HG02840 (cell line): ENCODE measurements around the gene RNF166.

Experiments used
- ATAC-seq: cut with Tn5 transposase; IDR thresholded peaks from one replicate; pipeline ENCODE4 v1.9.1; 2021; ENCODE audit warnings: mild to moderate bottlenecking, moderate library complexity, moderate number of reproducible peaks; ENCODE audit not compliant: unreplicated experiment, low FRiP score

Gene RNF166

DNA sequence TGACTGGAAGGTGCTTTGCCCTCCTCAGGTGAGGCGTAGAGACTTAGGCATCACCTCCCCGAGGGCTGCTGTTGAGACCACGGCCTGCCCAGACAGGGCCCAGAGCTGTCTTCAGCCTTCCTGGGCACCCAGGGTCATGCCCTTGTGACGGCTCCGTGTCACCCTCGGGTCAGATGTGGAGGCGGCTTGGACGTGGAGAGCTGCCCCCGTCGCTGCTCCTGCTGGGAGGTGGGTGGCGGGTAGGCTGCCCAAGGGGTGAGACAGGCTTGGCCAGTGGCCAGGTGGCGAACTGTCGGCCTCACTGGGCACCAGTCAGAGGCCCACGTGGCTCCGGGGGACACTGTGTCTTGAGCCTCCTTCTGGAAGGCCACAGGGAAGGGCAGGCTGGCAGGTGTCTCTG is 11.0 kb downstream of the RNF166 start:
- ATAC-seq: no peak

GRCh38 chr16:88694221-88695087 is 11.8 kb downstream of the RNF166 start:
- ATAC-seq: no peak

DNA sequence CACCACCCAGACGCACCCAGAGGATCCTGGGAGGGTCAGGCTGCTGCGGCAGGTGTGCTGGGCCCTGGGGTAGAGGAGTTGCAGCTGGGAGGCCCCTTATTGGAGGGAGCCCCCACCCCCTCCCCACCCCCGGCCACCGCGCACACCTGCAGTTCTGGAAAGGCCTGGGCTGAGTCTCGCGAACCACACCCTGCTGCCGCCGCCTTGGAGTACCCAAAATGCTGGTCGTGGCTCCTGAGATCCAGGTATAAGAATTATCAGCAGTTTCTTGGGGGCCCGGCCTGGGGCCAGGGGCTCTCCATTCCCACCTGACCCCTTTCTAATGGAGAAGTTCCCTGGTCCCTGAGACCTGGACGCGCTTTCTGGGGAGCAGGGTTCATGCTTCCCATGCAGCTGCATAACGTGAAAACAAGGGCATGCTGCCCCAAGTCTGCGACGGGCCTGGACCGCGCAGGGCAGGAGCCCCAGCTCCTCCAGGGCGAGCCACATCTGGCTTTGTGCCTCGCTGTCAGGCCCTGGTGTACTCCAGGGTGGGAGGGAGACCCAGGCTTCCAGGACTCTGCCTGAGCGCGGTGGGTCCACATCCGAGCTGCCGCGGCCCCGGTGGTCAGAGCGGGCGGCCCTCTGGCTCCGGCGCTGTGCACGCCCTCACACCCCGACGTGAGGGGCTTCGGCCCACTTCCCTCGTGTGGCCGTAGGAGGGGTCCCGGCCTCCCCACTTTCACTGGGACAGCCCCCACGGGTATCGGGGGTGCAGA is 12.6 kb downstream of the RNF166 start:
- ATAC-seq: no peak

GRCh38 chr16:88692861-88693260 is 13.3 kb downstream of the RNF166 start:
- no peak for ATAC-seq

GRCh38 chr16:88691924-88692560 is 14.2 kb downstream of the RNF166 start:
- ATAC-seq: no peak

- ATAC-seq: no peak
These were observed 14.9 kb downstream of the RNF166 start for GRCh38 chr16:88691129-88691813.

- no peak for ATAC-seq
These were observed 15.7 kb downstream of the RNF166 start for GRCh38 chr16:88690341-88691128.

DNA sequence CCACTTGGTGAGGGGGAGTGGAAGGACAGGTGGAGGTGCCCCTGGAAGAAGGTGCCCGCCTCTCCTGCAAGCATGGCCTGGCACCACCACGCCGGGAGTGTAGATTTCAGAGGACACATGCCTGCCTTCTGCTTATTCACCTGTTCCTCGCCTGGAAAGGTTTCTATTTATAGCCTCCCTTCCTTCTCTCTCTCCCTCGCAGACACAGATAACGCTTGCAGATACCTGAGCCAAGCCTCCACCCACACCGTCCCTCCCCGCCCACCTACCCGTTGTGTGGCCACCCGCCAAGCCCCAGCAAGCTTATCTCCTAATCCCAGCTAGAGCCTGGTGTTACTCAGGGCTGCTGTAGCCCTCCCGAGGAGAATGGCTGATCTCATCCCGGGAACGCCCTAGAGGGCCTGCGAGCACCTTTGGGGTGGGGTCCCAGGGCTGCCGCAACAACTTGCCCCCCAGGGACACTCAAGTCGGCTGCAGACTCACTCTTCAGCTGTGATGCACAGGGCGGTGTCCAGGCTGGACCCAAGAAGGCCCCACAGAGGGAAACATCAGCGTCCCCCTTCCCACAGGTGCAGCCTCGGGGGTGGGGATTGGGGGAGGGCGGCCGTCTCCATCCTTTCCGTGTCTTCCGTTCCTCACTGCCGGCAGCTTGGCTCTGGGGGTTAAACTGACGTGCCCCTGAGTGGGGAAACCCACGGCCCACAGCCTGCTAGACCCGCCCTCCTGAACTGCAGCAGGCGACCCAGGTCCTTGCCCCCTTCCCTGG is 18.0 kb downstream of the RNF166 start:
- ATAC-seq: no peak

DNA sequence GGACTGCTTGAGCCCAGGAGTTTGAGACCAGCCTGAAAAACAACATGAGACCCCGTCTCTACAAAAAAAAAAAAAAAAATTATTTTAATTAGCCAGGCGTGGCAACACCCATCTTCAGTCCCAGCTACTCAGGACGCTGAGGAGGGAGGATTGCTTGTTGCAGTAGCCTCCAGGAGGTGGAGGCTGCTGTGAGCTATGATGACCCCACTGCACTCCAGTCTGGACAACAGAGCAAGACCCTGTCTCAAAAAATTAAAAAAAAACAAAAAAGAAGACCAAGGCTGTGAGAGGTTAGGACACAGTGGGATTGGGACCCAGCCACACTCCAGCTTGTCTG is 18.6 kb downstream of the RNF166 start:
- ATAC-seq: no peak

GRCh38 chr16:88687254-88687576 is 19.0 kb downstream of the RNF166 start:
- ATAC-seq: no peak

DNA sequence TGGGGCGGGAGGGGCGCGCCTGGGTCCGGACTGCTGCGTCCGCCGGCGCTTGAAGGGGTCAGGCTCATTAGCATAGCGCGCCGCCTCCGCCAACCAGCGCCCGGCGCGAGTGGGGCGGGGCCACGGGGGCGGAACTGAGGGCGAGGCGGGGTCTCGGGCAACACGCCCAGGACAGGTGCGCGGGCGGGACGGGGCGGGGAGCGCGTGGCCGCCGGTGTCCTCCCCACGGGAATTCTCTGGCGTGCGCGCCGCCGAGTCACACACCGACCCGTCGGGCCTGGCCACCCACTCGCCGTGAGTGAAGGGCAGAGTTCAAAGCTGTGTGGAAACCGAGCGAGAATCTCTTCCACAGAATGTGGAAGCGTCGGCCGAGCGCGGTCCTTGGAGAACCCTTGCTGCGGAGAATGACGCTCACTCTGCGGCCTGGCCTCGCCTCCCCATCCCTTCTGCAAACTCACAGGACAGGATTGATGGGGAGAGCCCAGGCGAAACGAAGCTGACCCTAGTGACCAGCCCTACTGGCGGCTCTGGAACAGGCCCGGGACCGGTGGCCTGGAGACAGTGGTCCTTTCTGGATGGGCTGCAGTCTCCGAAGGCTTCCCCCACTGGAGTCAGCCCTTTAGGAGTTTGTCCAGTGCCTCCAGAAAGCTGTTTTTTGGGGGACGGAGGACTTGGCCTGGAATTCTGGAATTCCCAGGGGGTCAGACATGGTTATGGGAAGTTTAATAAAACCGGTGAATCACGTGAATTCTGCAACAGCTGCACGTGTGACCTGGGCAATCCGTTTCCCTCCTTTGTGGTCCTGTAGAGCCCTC is 19.6 kb downstream of the RNF166 start, which contains the start of gene SNAI3:
Gene SNAI3 (minus strand): TSS at position 69 of the 815 bp plus-strand sequence. CDS start 101 bp downstream, outside the sequence.
- peak; percentile 66 for ATAC-seq

DNA sequence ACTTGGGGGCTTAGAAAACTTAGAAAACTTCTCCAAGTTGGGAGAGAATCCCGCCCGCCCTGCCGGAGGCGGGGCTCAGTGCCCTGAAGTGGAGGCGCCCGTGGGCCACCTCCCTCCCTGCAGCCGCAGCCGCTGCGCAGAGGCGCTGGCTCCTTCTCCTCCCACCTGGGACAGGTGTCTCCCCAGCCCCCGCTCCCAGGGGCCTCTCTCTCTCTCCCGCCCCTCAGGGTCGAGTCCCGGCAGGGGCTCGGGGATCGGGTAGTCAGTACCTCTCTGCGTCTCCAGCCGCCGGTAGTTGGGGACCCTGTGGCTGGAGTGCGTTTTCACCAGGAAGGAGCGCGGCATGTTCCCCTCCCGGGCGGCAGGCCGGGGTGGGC is 20.2 kb downstream of the RNF166 start:
- ATAC-seq: no peak

DNA sequence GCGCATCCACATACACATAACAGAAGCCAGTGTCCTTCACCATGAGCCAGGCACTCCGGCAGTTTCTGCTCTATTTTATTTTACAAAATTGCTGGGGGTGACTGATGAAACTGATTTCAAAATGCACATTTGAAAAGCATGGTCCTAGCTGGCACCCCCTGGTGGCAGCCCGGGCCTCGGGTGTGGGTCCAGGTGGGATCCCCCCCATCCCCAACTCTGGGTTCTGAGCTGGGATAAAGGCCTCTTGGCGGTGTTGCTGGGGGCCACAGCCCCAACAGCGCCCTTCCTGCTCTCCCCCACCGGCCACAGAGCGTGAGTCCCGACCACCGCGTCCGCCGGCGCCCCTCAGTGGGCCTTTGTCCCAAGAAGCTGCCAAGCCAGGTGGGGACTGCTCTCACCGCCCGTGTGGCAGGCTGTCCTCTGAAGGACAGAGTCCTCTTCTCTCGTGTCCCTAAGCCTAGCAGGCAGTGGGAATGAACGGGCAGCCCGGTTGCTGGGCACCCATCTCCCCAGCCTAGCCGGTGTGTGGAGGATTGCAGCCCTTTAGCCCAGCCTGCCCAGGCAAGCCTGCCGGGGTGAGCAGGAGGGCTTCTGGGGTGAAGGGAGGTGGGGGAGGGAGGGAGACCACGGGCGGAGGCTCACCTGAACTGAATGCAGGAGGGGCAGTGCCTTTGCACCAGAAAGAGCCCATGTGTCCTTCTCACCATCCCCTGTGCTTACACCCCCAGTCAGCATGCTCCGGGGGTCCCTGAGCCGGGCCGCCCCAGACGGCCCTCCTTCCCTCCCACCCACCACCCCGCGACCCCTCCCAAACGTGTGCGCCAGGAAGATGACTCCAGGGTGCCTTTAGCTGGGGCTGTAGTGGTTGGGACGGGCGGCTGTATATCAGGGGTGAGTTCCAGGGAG is 20.8 kb downstream of the RNF166 start:
- ATAC-seq: no peak

DNA sequence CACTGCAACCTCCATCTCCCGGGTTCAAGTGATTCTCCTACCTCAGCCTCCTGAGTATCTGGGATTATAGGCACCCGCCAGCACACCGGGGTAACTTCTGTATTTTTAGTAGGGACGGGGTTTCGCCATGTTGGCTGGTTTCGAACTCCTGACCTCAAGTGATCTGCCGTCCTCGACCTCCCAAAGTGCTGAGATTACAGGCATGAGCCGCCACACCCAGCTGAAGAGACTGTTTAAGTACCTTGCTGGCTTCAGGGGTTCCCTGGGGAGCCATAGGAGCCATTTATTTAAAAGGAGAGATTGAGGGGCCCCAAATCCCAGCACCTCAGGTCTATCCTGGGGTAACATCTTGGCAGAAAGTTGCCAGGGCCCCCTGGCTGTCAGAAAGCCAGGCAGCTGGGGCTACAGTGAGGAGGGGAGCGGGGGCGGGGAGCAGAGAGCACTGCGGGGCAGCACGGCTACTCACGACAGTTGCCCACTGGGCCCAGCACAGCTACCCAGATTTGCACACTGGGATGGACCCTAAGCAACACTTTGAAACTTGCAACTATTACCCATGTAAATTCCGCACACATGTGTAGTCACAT is 21.5 kb downstream of the RNF166 start:
- ATAC-seq: no peak

DNA sequence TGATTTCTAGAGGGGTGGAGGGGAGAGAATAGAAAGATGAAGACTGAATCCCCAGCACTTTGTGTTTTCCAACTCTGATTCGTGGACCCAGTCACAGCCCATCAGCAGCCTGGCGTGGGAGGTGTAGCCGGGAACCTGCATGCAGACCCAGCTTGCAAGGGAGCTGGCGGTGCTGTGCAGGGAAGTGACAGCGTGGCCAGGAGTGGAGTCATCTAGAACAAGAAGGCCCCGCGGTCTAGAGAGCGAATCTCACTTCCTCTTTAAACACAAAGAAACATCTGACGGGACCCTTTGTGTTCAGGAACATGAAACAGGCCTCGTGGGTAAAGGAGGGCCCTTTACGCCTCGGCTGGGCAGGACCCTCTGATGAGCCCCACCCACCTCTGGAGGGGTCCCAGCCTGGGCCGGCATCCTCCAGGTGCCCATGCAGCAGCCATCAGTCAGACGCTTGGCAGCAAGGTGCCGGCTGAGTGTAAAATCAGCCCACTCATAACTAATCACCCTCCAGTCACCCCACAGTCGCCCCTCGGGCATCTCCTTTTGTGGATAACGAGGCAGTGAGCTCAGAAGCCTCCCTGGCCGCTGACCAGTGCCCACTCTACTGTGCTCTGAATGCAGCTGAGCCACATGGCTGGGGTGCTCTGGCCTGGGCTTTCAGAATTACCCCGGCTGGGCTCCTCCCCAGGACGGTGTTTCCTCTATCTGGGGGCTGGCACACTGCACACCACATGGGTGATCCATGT is 24.3 kb downstream of the RNF166 start:
- ATAC-seq: peak; percentile 67

GRCh38 chr16:88681084-88681680 is 25.0 kb downstream of the RNF166 start:
- peak; percentile 6 for ATAC-seq
